Fibroblast of villous mesenchyme (primary cell): ENCODE data around the gene OR6K3. TPM values are rescaled to one million over a fixed set of nuclear protein-coding genes. Genes with fewer than 3 reads are reported as not detected.
"Not testable (repeated sequence)": the region's sequence is repeated elsewhere in the genome, so short reads cannot be mapped to it uniquely, and the experiment has no call there.

ENCODE experiments used
- DNase-seq: peaks from one replicate; pipeline ENCODE4 v3.0.0-alpha.2; 2010; ENCODE audit warnings: low read depth
- H3K4me3 ChIP-seq: 2 replicates; pipeline ENCODE4 v1.5.1; 2011; ENCODE audit warnings: low read depth, mild to moderate bottlenecking, low read length
- total RNA-seq: library from RNA; depleted of rRNA; stranded (reverse); fragments of >200 nt; gene quantifications from 2 replicates; pipeline ENCODE4 v1.2.3, GENCODE V29; 2012
- TF ChIP-seq, protein P1 (sequence below): IDR thresholded peaks from 2 replicates; pipeline ENCODE4 v1.5.1; 2012; ENCODE audit warnings: low read depth, mild to moderate bottlenecking, low read length; ENCODE audit not compliant: insufficient read depth

The OR6K3 gene
- total RNA-seq, 1 donor, result not detected

DNA sequence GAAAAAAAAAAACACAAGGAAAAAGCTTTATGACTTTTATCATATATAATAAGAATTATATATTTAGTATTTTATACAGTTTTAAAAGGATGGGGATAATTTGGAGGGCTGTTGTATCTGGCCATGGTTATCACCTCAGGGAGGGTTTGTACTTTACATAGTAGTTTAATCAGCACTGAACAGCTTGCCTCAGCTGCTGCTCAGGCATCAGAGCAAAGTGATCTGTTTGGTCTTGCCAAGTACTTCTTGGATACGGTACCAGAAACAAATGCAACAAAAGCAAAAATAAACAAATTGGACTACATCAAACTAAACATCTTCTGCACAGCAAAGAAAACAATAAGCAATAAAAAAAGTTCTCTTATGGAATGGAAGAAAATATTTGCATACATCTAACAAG, 31.4 kb downstream of the OR6K3 start:
- TF ChIP-seq, protein P1, sequence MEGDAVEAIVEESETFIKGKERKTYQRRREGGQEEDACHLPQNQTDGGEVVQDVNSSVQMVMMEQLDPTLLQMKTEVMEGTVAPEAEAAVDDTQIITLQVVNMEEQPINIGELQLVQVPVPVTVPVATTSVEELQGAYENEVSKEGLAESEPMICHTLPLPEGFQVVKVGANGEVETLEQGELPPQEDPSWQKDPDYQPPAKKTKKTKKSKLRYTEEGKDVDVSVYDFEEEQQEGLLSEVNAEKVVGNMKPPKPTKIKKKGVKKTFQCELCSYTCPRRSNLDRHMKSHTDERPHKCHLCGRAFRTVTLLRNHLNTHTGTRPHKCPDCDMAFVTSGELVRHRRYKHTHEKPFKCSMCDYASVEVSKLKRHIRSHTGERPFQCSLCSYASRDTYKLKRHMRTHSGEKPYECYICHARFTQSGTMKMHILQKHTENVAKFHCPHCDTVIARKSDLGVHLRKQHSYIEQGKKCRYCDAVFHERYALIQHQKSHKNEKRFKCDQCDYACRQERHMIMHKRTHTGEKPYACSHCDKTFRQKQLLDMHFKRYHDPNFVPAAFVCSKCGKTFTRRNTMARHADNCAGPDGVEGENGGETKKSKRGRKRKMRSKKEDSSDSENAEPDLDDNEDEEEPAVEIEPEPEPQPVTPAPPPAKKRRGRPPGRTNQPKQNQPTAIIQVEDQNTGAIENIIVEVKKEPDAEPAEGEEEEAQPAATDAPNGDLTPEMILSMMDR, result no peak
- H3K4me3 ChIP-seq, result no peak overlapping the region
- DNase-seq, result no peak

DNA sequence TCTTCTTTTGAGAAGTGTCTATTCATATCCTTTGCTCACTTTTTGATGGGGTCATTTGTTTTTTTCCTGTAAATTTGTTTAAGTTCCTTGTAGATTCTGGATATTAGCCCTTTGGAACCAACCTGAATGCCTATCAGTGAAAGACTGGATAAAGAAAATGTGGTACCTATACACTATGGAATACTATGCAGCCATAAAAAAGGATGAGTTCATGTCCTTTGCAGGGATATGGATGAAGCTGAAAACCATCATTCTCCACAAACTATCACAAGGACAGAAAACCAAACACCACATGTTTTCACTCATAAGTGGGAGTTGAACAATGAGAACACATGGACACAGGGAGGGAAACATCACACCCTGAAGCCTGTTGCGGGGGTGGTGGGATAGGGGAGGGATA, 32.2 kb downstream of the OR6K3 start:
- DNase-seq, H3K4me3 ChIP-seq: not testable (repeated sequence)

DNA sequence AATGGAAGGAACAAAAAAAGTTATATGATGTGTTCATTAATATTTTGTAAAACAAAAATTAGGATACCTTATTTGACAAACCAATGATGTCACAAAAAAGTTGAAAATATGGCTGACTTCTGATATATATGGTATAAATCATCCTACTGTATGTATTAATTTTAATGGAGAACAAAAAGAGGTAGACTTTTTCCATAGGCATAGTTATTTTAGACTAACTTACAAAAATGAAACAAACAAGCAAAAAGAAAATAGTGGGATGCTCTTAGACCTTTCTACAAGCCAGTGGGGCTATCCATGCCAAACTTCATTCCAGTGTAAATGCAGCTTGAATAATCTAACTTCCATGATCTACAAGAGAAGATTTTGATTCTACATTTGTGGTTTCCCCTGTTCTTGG, 33.5 kb downstream of the OR6K3 start:
- no peak overlapping the region for H3K4me3 ChIP-seq
- TF ChIP-seq, protein P1, result no peak
- DNase-seq, result no peak

DNA sequence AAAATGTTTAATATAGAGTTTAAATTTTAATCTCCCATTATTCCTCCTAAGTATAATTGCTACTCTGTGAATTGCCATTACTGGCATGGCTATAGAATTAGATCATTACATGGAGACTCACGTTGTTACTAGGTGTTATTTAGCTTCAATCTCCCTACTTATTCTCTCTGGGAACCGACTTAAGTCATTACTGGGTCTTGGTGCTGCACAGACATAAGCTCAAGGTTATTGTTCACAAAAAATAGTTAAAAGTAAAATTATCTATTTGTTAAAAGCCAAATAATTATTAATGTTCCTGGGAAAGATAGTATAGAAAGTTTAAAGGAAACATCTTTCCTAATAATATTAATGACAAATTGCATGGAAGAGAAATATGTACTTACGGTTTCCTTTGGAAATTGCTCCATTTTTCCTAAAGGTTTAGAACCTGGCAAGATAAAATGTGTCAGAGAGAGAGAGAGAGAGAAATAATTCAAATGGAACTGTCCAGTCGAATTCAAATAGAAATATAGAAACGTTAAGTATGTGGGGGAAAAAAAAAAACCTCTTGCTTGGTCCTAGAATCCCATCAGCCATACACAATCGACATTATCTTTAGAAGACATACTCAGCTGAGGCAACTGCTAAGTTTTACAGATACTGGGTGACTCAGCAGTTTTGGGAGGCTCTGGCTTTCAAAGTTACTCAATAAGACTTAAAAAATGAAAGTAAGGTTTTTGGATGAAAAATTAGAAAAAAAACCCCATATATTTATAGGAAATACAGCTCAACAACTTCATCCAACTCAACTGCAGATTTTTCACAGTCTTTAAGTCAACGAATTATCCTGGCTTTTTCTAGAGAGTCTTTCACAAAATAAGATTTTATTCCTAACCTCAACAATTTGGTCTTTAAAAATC, 34.2 kb downstream of the OR6K3 start, which contains the start of gene SPTA1:
TSS of gene SPTA1 (minus strand) at position 605 of the 899 bp plus-strand sequence. CDS start at position 407, 198 bp downstream.
- TF ChIP-seq, protein P1, result no peak
- no peak within 1 kb of the TSS for H3K4me3 ChIP-seq
- DNase-seq, result peak; percentile 40

DNA sequence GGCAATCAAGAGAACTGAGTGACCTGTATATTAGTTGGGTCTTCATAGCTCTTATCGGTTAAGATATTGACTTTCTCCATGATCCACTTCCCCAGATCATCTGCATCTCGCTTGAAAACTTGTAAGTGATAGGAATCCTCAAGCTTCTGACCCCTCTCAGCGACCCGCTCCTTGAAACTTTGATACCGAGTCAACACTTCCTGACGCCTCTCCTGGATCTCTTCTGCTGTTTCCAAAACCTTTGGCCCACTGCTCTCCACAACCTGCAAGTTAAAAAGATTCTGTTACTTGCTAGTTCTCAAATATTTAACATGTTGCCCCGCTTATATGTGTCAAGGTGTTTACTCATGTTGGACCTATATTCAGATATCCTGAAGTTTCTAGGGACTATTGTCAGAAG, 35.4 kb downstream of the OR6K3 start:
- TF ChIP-seq, protein P1, result no peak
- no peak overlapping the region for H3K4me3 ChIP-seq
- no peak for DNase-seq

DNA sequence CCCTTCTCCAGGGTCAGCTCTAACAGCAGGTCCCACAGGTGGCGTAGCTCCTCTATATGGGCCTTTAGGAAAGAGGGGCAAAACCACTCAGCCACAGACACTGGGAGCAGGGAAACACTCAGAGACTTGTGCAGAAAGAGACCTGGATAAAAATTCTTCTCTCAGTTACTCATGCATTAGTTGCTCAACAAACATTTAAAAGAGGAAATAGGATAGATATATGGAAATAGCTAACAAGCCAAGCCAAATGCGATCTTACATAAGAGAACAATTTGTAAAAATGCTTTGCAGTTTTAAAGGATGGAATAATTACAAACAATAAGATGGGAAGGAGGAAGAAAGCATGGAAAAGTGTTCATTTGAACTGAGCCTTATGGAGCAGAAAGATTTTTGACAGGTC, 38.9 kb downstream of the OR6K3 start:
- no peak for DNase-seq
- TF ChIP-seq, protein P1, result no peak

DNA sequence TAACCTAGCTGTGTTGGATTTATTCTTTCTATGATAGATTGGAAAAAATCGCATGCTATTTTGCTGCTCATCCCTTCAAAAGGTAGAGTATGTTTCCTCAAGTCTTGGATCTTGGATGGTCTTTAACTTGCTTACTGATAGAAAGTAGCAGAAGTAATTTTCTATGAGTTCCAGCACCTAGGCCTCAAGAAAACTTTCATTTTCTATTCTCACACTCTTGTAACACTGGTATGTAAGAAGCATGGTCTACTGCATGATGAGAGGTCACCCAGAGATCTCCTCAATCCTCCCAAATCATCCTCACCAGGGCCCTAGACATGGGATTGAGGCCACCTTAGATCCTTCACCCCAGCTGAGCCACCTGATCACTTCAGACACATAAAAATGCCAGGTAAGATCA, 41.2 kb downstream of the OR6K3 start:
- DNase-seq, result no peak
- TF ChIP-seq, protein P1, result no peak
- H3K4me3 ChIP-seq, result no peak overlapping the region

More for the DNA sequence above, 38.9 kb downstream of the OR6K3 start:
- H3K4me3 ChIP-seq, result no peak overlapping the region
